ENCODE measurements around the gene SRRM2.

- TF ChIP-seq CTCF (conservative IDR thresholded peaks at IDR 0.05), result no peak
- TF ChIP-seq EZH2 (IDR thresholded peaks at IDR 0.05; ENCODE audit: low read depth), result no peak
Observed at GRCh38 chr16:2741168-2741567, 11.3 kb upstream of the SRRM2 start.

Measured in PC-9 (cell line).